ENCODE results near the gene ENTPD2.

GRCh38 chr9:137050570-137050969 is 3.3 kb downstream of the ENTPD2 start:
- TF ChIP-seq YY1 (IDR thresholded peaks at IDR 0.05; ENCODE audit: low read depth), result no peak
- TF ChIP-seq FOXM1 (IDR thresholded peaks at IDR 0.05; ENCODE audit: borderline replicate concordance, low read depth), result no peak
- TF ChIP-seq, protein P1, sequence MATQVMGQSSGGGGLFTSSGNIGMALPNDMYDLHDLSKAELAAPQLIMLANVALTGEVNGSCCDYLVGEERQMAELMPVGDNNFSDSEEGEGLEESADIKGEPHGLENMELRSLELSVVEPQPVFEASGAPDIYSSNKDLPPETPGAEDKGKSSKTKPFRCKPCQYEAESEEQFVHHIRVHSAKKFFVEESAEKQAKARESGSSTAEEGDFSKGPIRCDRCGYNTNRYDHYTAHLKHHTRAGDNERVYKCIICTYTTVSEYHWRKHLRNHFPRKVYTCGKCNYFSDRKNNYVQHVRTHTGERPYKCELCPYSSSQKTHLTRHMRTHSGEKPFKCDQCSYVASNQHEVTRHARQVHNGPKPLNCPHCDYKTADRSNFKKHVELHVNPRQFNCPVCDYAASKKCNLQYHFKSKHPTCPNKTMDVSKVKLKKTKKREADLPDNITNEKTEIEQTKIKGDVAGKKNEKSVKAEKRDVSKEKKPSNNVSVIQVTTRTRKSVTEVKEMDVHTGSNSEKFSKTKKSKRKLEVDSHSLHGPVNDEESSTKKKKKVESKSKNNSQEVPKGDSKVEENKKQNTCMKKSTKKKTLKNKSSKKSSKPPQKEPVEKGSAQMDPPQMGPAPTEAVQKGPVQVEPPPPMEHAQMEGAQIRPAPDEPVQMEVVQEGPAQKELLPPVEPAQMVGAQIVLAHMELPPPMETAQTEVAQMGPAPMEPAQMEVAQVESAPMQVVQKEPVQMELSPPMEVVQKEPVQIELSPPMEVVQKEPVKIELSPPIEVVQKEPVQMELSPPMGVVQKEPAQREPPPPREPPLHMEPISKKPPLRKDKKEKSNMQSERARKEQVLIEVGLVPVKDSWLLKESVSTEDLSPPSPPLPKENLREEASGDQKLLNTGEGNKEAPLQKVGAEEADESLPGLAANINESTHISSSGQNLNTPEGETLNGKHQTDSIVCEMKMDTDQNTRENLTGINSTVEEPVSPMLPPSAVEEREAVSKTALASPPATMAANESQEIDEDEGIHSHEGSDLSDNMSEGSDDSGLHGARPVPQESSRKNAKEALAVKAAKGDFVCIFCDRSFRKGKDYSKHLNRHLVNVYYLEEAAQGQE (IDR thresholded peaks at IDR 0.05; ENCODE audit: low read depth), result peak; percentile 59
- TF ChIP-seq CREB1 (IDR thresholded peaks at IDR 0.05; ENCODE audit: low read depth), result no peak
- no peak for TF ChIP-seq NFIC (IDR thresholded peaks at IDR 0.05)
- no peak for TF ChIP-seq CEBPB (IDR thresholded peaks at IDR 0.05)
- no peak for TF ChIP-seq RAD21 (IDR thresholded peaks at IDR 0.05; ENCODE audit: low read depth)
- no peak for TF ChIP-seq MAX (IDR thresholded peaks at IDR 0.05)
- no peak for TF ChIP-seq TEAD4 (IDR thresholded peaks at IDR 0.05)
